Activated naive CD8-positive, alpha-beta T cell treated with anti-CD3 and anti-CD28 coated beads, Interleukin-2, amount 10 ng/mL, durations not matched to agents 7 days and 5 days (primary cell): ENCODE results near the gene MIGA1. TPM values are rescaled to one million over a fixed set of nuclear protein-coding genes. Genes with fewer than 3 reads are reported as not detected.
"Not testable (repeated sequence)": the region's sequence is repeated elsewhere in the genome, so short reads cannot be mapped to it uniquely, and the experiment has no call there.

Source experiments
- ATAC-seq: fragments of 150-1000 bp; cut with Tn5 transposase; one replicate; pipeline ENCODE4 v1.10.0; 2021; ENCODE audit warnings: low read depth, moderate library complexity
- POLR2A ChIA-PET: fragments of 350-600 bp; sonication (Branson Sonifier 250); formaldehyde crosslinking; loops from one replicate; lab custom pipeline; 2021; ENCODE audit warnings: antibody characterized with exemption; lab: Charles Lee
- DNase-seq: peaks from one replicate; pipeline ENCODE4 v3.0.0; 2021
- H3K27ac Mint-ChIP-seq: one replicate; pipeline ENCODE4 v1.8.0; 2022; ENCODE audit warnings: mild to moderate bottlenecking, mixed read lengths
- H3K27me3 Mint-ChIP-seq: one replicate; pipeline ENCODE4 v1.8.0; 2022; ENCODE audit warnings: mild to moderate bottlenecking, moderate library complexity, mixed read lengths
- H3K36me3 Mint-ChIP-seq: one replicate; pipeline ENCODE4 v1.8.0; 2021; ENCODE audit warnings: mild to moderate bottlenecking, mixed read lengths
- H3K4me1 Mint-ChIP-seq: one replicate; pipeline ENCODE4 v1.8.0; 2021; ENCODE audit warnings: mixed read lengths
- H3K4me3 Mint-ChIP-seq: one replicate; pipeline ENCODE4 v1.8.0; 2022; ENCODE audit warnings: mild to moderate bottlenecking, moderate library complexity, mixed read lengths
- H3K9me3 Mint-ChIP-seq: one replicate; pipeline ENCODE4 v1.8.0; 2021; ENCODE audit warnings: mixed read lengths
- total RNA-seq, 2 experiments: library from RNA; stranded (reverse); gene quantifications; one replicate each; pipeline ENCODE4 v1.2.3, GENCODE V29; 2021

The MIGA1 gene
- total RNA-seq, 2 experiments from 2014 or later, result 13.6 to 14.3 TPM

- no peak for DNase-seq
- Mint-ChIP-seq H3K4me3 (no peak overlapping the region), H3K27me3 (no peaks in the 10 kb centered on the region), H3K4me1 (no peaks in the 10 kb centered on the region), H3K36me3 (peaks cover 39% of the 10 kb centered on the region), H3K9me3 (no peaks in the 10 kb centered on the region), H3K27ac (no peak overlapping the region)
- POLR2A ChIA-PET, result no interaction called here
- no peak for ATAC-seq
Observed at GRCh38 chr1:77817368-77818209, 38.1 kb downstream of the MIGA1 start.

- Mint-ChIP-seq H3K36me3 (peaks cover 32% of the 10 kb centered on the region), H3K27ac (no peak overlapping the region), H3K27me3 (no peaks in the 10 kb centered on the region), H3K4me3 (no peak overlapping the region), H3K4me1 (peaks cover under 1% of the 10 kb centered on the region), H3K9me3 (no peaks in the 10 kb centered on the region)
- no peak for ATAC-seq
- no peak for DNase-seq
- POLR2A ChIA-PET, result interaction anchor here (0.7 kb wide), 1 partner anchor 281 kb away, joined by 5 read pairs; no protein-coding TSS in a partner anchor
Observed at GRCh38 chr1:77820121-77820520, 40.7 kb downstream of the MIGA1 start.

GRCh38 chr1:77824079-77824478 is 44.6 kb downstream of the MIGA1 start:
- Mint-ChIP-seq H3K27me3 (no peaks in the 10 kb centered on the region), H3K4me3 (no peak overlapping the region), H3K9me3 (no peaks in the 10 kb centered on the region), H3K27ac (no peak overlapping the region), H3K4me1 (peaks cover 4% of the 10 kb centered on the region), H3K36me3 (peaks cover 22% of the 10 kb centered on the region)
- ATAC-seq (no peak), DNase-seq (no peak)
- POLR2A ChIA-PET, result no interaction called here

- Mint-ChIP-seq H3K36me3 (peaks cover 19% of the 10 kb centered on the region), H3K4me1 (peaks cover 4% of the 10 kb centered on the region), H3K27ac (no peak overlapping the region), H3K9me3 (no peaks in the 10 kb centered on the region), H3K4me3 (no peak overlapping the region), H3K27me3 (no peaks in the 10 kb centered on the region)
- no peak for ATAC-seq
- DNase-seq, result no peak
- POLR2A ChIA-PET, result no interaction called here
Observed at GRCh38 chr1:77824694-77825093, 45.2 kb downstream of the MIGA1 start.

GRCh38 chr1:77825131-77825709 is 45.8 kb downstream of the MIGA1 start:
- Mint-ChIP-seq H3K4me1 (peaks cover 4% of the 10 kb centered on the region), H3K27me3 (no peaks in the 10 kb centered on the region), H3K36me3 (peaks cover 15% of the 10 kb centered on the region), H3K27ac (no peak overlapping the region), H3K9me3 (no peaks in the 10 kb centered on the region), H3K4me3 (no peak overlapping the region)
- no peak for ATAC-seq
- DNase-seq, result no peak
- POLR2A ChIA-PET, result no interaction called here

GRCh38 chr1:77826851-77827250 is 47.4 kb downstream of the MIGA1 start:
- H3K4me1 Mint-ChIP-seq, H3K27me3 Mint-ChIP-seq, ATAC-seq, H3K9me3 Mint-ChIP-seq, DNase-seq, POLR2A ChIA-PET, H3K27ac Mint-ChIP-seq, H3K4me3 Mint-ChIP-seq, H3K36me3 Mint-ChIP-seq: not testable (repeated sequence)

- Mint-ChIP-seq H3K36me3 (peaks cover 12% of the 10 kb centered on the region), H3K4me1 (peaks cover 4% of the 10 kb centered on the region), H3K27me3 (no peaks in the 10 kb centered on the region), H3K27ac (no peak overlapping the region), H3K9me3 (no peaks in the 10 kb centered on the region), H3K4me3 (no peak overlapping the region)
- DNase-seq, result no peak
- POLR2A ChIA-PET, result no interaction called here
- no peak for ATAC-seq
Observed at GRCh38 chr1:77828098-77828497, 48.6 kb downstream of the MIGA1 start.

- H3K9me3 Mint-ChIP-seq, result no peaks in the 10 kb centered on the region
- ATAC-seq, result no peak
- no peak overlapping the region for H3K27ac Mint-ChIP-seq
- POLR2A ChIA-PET, result no interaction called here
- H3K27me3 Mint-ChIP-seq, result no peaks in the 10 kb centered on the region
- DNase-seq, result no peak
- peaks cover 10% of the 10 kb centered on the region for H3K36me3 Mint-ChIP-seq
- peaks cover 4% of the 10 kb centered on the region for H3K4me1 Mint-ChIP-seq
- no peak overlapping the region for H3K4me3 Mint-ChIP-seq
Observed at GRCh38 chr1:77829851-77830250, 50.4 kb downstream of the MIGA1 start.

- DNase-seq (no peak), ATAC-seq (no peak)
- no peaks in the 10 kb centered on the region for H3K27me3 Mint-ChIP-seq
- POLR2A ChIA-PET, result no interaction called here
- H3K9me3 Mint-ChIP-seq, result no peaks in the 10 kb centered on the region
- H3K27ac Mint-ChIP-seq, result no peak overlapping the region
- H3K36me3 Mint-ChIP-seq, result peaks cover 8% of the 10 kb centered on the region
- H3K4me3 Mint-ChIP-seq, result no peak overlapping the region
- peaks cover 2% of the 10 kb centered on the region for H3K4me1 Mint-ChIP-seq
Observed at GRCh38 chr1:77830946-77831345, 51.5 kb downstream of the MIGA1 start.

GRCh38 chr1:77831566-77831965 is 52.1 kb downstream of the MIGA1 start:
- POLR2A ChIA-PET, result no interaction called here
- no peaks in the 10 kb centered on the region for H3K9me3 Mint-ChIP-seq
- peaks cover 2% of the 10 kb centered on the region for H3K4me1 Mint-ChIP-seq
- DNase-seq (no peak), ATAC-seq (no peak)
- H3K36me3 Mint-ChIP-seq, result peaks cover 8% of the 10 kb centered on the region
- H3K4me3 Mint-ChIP-seq, result no peak overlapping the region
- H3K27me3 Mint-ChIP-seq, result no peaks in the 10 kb centered on the region
- H3K27ac Mint-ChIP-seq, result no peak overlapping the region

- H3K27me3 Mint-ChIP-seq, result no peaks in the 10 kb centered on the region
- no peaks in the 10 kb centered on the region for H3K9me3 Mint-ChIP-seq
- DNase-seq (no peak), ATAC-seq (no peak)
- H3K27ac Mint-ChIP-seq, result no peak overlapping the region
- peaks cover 6% of the 10 kb centered on the region for H3K36me3 Mint-ChIP-seq
- POLR2A ChIA-PET, result no interaction called here
- H3K4me1 Mint-ChIP-seq, result peaks cover 2% of the 10 kb centered on the region
- H3K4me3 Mint-ChIP-seq, result no peak overlapping the region
Observed at GRCh38 chr1:77831976-77832711, 52.7 kb downstream of the MIGA1 start.

GRCh38 chr1:77832901-77833300 is 53.5 kb downstream of the MIGA1 start:
- no peaks in the 10 kb centered on the region for H3K9me3 Mint-ChIP-seq
- peaks cover 5% of the 10 kb centered on the region for H3K36me3 Mint-ChIP-seq
- H3K4me1 Mint-ChIP-seq, result peaks cover 2% of the 10 kb centered on the region
- no peak overlapping the region for H3K4me3 Mint-ChIP-seq
- no peaks in the 10 kb centered on the region for H3K27me3 Mint-ChIP-seq
- DNase-seq (no peak), ATAC-seq (no peak)
- POLR2A ChIA-PET, result no interaction called here
- no peak overlapping the region for H3K27ac Mint-ChIP-seq

- Mint-ChIP-seq H3K4me1 (no peaks in the 10 kb centered on the region), H3K9me3 (no peaks in the 10 kb centered on the region), H3K27ac (no peak overlapping the region), H3K27me3 (no peaks in the 10 kb centered on the region), H3K4me3 (no peak overlapping the region), H3K36me3 (peaks cover 4% of the 10 kb centered on the region)
- ATAC-seq (no peak), DNase-seq (no peak)
- POLR2A ChIA-PET, result no interaction called here
Observed at GRCh38 chr1:77833521-77834100, 54.2 kb downstream of the MIGA1 start.
